ENCODE results near the gene ZNF79.

Gene ZNF79

DNA sequence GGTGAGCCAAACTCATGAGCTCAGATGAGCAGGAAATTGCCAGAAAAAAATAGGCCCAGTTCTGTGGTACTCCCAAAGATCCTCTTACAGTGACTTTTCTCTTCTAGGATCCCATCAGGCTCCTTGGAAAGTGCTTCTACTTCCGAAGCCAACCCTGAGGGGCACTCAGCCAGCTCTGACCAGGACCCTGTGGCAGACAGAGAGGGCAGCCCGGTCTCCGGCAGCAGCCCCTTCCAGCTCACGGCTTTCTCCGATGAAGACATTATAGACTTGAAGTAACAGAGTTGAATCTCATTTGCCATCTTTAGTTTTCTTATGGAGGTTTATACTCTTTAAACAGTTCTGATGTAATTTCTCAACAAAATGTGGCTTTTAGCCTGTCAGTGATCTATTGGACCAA lies 31.2 kb upstream of the ZNF79 start:
- H3K9me3 Mint-ChIP-seq: no peaks in the 10 kb centered on the region
- H3K36me3 Mint-ChIP-seq: no peaks in the 10 kb centered on the region
- DNase-seq (no peak), ATAC-seq (replicated peaks) (no peak)
- H3K4me3 Mint-ChIP-seq: no peak overlapping the region
- peaks cover 9 to 38% of the 10 kb centered on the region in 2 donors for H3K27me3 Mint-ChIP-seq
- peaks cover 12 to 21% of the 10 kb centered on the region in 2 donors for H3K4me1 Mint-ChIP-seq
- no peak overlapping the region for H3K27ac Mint-ChIP-seq

DNA sequence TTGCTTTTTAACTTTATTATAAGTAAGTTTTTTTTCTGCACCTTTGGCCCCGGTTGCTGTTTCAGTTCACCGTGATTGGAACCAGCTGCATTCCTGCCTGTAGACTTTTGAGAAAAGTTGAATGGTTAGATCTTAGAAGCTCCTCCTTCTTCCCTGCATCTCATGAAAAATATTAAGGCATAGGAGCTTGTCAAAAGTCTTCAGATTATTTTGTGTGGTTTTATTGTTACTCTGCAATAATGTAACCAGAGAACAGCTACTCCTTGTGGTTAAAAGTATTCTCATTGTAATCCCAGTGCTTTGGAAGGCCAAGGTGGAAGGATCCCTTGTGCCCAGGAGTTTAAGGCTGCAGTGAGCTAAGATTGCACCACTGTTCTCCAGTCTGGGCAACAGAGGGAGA lies 30.5 kb upstream of the ZNF79 start:
- Mint-ChIP-seq H3K4me1 (peaks cover 15 to 21% of the 10 kb centered on the region in 2 donors), H3K27me3 (peaks cover 12 to 38% of the 10 kb centered on the region in 2 donors)
- DNase-seq: no peak

DNA sequence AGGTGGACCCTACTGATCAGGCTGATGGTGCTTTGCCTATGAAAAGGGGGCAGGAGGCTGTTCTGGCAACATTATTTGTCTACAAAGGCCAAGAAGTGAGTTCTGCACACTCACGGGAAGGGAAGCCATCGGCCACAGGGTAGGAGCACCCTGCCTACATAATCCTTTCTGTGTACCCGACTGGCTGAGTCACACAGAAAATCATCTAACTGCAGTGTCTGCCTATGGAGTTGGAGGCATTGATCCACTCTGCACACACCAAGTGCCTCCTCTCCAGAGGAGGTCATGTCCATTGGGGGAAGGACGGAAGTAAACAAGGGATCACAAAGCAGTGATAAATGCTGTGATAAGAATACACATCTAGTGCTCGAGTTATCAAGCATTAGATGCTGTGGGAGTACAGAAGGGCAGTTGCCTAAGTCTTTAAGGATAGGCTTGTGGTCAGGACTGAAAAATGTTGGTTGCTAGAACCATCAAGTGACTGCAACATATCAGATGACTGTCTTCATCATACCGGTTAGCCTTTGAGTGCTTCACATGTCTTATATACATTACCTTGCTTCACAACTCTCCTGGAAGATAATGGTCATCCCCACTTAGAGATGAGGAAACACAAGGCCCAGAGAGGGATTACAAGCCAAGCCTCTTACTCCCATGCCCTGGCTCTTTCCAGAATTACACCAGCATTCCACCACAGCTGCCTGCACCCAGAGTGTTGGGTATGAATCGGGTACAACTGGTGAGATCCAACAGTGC lies 28.5 kb upstream of the ZNF79 start:
- peak overlapping the region; percentile 15 for H3K27ac Mint-ChIP-seq
- peaks cover 12 to 18% of the 10 kb centered on the region in 2 donors for H3K4me1 Mint-ChIP-seq
- no peak for DNase-seq
- peaks cover 3 to 27% of the 10 kb centered on the region in 2 donors for H3K27me3 Mint-ChIP-seq
- H3K4me3 Mint-ChIP-seq: peak overlapping the region; percentile 79 to 88
- peaks cover 2 to 3% of the 10 kb centered on the region in 2 donors for H3K36me3 Mint-ChIP-seq
- H3K9me3 Mint-ChIP-seq: no peaks in the 10 kb centered on the region
- ATAC-seq (replicated peaks): no peak

More for the DNA sequence above, 30.5 kb upstream of the ZNF79 start:
- ATAC-seq (replicated peaks): no peak
- no peaks in the 10 kb centered on the region for H3K9me3 Mint-ChIP-seq
- H3K27ac Mint-ChIP-seq: no peak overlapping the region
- H3K4me3 Mint-ChIP-seq: no peak overlapping the region
- H3K36me3 Mint-ChIP-seq: no peaks in the 10 kb centered on the region

- H3K9me3 Mint-ChIP-seq: no peaks in the 10 kb centered on the region
- H3K4me1 Mint-ChIP-seq: peaks cover 12 to 18% of the 10 kb centered on the region in 2 donors
- H3K27me3 Mint-ChIP-seq: peaks cover 3 to 26% of the 10 kb centered on the region in 2 donors
- no peak for ATAC-seq (replicated peaks)
- peak overlapping the region; percentile 79 to 88 for H3K4me3 Mint-ChIP-seq
- peak overlapping the region; percentile 15 for H3K27ac Mint-ChIP-seq
- H3K36me3 Mint-ChIP-seq: peaks cover 2 to 3% of the 10 kb centered on the region in 2 donors
- DNase-seq: no peak
Measured at GRCh38 chr9:127396253-127396807, 27.9 kb upstream of the ZNF79 start.

- H3K4me3 Mint-ChIP-seq: peak within 1 kb of the TSS; percentile 85 to 88
- H3K4me1 Mint-ChIP-seq: peaks cover 12 to 18% of the 10 kb centered on the region in 2 donors
- ATAC-seq (replicated peaks) (peak; percentile 95 to 96), DNase-seq (peak; percentile 99)
- H3K9me3 Mint-ChIP-seq: no peaks in the 10 kb centered on the region
- H3K36me3 Mint-ChIP-seq: peaks cover 3 to 4% of the 10 kb centered on the region in 2 donors
- peak within 1 kb of the TSS; percentile 76 for H3K27ac Mint-ChIP-seq
- peaks cover 3 to 22% of the 10 kb centered on the region in 2 donors for H3K27me3 Mint-ChIP-seq
Measured at GRCh38 chr9:127396808-127397645, 27.2 kb upstream of the ZNF79 start, which contains the start of gene SLC2A8. SLC2A8 (plus strand) TSS chr9:127397169; CDS start chr9:127397231, 62 bp downstream.

GRCh38 chr9:127397646-127398274 lies 26.4 kb upstream of the ZNF79 start:
- peak overlapping the region; percentile 76 for H3K27ac Mint-ChIP-seq
- no peaks in the 10 kb centered on the region for H3K9me3 Mint-ChIP-seq
- H3K4me3 Mint-ChIP-seq: peak overlapping the region; percentile 85 to 88
- ATAC-seq (replicated peaks) (no peak), DNase-seq (peak; percentile 24)
- H3K27me3 Mint-ChIP-seq: peaks cover 3 to 14% of the 10 kb centered on the region in 2 donors
- peaks cover 6% of the 10 kb centered on the region in 2 donors for H3K36me3 Mint-ChIP-seq
- H3K4me1 Mint-ChIP-seq: peaks cover 12 to 18% of the 10 kb centered on the region in 2 donors

DNA sequence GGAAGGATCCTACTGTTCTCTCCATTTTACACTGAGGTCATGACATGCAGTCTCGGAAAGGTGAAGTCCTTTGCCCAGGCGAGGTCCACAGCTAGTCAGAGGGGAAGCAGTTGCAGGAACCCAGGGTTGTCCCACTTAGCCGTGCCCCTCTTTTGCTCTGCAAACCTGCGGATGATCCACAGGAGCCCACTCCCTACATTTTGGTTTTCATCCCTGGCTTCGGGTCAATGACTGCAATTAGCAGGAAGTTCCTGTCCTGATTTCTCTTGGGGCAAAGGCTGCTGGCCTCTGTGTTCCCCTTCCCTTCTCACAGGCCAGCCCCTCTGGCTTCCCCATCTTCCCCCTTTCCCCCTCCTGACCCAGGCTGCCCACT lies 25.9 kb upstream of the ZNF79 start:
- Mint-ChIP-seq H3K4me3 (peak overlapping the region; percentile 85 to 88), H3K4me1 (peaks cover 12 to 18% of the 10 kb centered on the region in 2 donors), H3K27ac (peak overlapping the region; percentile 76), H3K36me3 (peaks cover 6% of the 10 kb centered on the region in 2 donors), H3K27me3 (peaks cover 3 to 9% of the 10 kb centered on the region in 2 donors), H3K9me3 (no peaks in the 10 kb centered on the region)
- DNase-seq: no peak
- ATAC-seq (replicated peaks): no peak

DNA sequence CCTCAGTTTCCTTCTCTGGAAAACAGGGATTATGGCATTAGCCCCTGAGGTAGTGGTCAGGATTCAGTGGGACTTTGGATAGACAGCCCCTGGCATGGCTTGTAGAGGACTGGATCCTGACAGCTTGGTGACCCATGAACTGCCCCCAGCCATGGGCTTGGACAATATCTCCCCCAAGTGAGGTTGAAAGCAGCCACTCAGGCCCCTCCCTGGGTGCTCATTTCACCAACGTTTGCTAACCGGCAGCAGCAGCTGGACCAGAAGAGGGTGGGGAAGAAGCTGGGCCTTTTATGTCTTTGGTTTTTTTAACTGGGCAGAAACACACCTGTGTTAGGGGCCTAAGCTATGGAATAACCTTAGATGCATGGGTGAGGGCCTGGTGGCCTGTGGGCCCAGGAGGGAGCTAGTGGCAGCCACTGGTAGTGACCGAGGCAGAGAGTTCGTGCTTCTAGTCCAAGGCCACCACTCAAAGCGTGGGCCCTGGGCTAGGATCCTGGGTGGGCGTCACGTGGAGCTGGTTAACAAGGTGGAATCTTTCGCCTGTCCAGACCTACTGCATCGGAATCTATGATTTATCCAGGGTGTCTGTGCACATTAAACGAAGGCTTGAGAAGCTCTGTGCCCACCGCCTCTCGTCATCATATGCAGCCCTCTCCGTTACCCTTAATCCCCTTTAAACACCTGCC lies 25.3 kb upstream of the ZNF79 start:
- Mint-ChIP-seq H3K4me3 (peak overlapping the region; percentile 85 to 88), H3K9me3 (no peaks in the 10 kb centered on the region), H3K36me3 (peaks cover 6% of the 10 kb centered on the region in 2 donors), H3K27me3 (peaks cover 3 to 8% of the 10 kb centered on the region in 2 donors), H3K27ac (no peak overlapping the region), H3K4me1 (peaks cover 12 to 18% of the 10 kb centered on the region in 2 donors)
- no peak for ATAC-seq (replicated peaks)
- no peak for DNase-seq

- no peak for DNase-seq
- no peak for ATAC-seq (replicated peaks)
- H3K36me3 Mint-ChIP-seq: peaks cover 6% of the 10 kb centered on the region in 2 donors
- no peaks in the 10 kb centered on the region for H3K9me3 Mint-ChIP-seq
- no peak overlapping the region for H3K27ac Mint-ChIP-seq
- H3K4me3 Mint-ChIP-seq: no peak overlapping the region
- peaks cover 3 to 8% of the 10 kb centered on the region in 2 donors for H3K27me3 Mint-ChIP-seq
- peaks cover 12 to 18% of the 10 kb centered on the region in 2 donors for H3K4me1 Mint-ChIP-seq
Measured at GRCh38 chr9:127399736-127400269, 24.4 kb upstream of the ZNF79 start.

GRCh38 chr9:127402401-127403090 lies 21.6 kb upstream of the ZNF79 start:
- DNase-seq: no peak
- no peak overlapping the region for H3K27ac Mint-ChIP-seq
- peaks cover 14 to 17% of the 10 kb centered on the region in 2 donors for H3K36me3 Mint-ChIP-seq
- peaks cover 3 to 8% of the 10 kb centered on the region in 2 donors for H3K27me3 Mint-ChIP-seq
- no peak overlapping the region for H3K4me3 Mint-ChIP-seq
- peaks cover 8 to 11% of the 10 kb centered on the region in 2 donors for H3K4me1 Mint-ChIP-seq
- no peaks in the 10 kb centered on the region for H3K9me3 Mint-ChIP-seq
- ATAC-seq (replicated peaks): no peak

DNA sequence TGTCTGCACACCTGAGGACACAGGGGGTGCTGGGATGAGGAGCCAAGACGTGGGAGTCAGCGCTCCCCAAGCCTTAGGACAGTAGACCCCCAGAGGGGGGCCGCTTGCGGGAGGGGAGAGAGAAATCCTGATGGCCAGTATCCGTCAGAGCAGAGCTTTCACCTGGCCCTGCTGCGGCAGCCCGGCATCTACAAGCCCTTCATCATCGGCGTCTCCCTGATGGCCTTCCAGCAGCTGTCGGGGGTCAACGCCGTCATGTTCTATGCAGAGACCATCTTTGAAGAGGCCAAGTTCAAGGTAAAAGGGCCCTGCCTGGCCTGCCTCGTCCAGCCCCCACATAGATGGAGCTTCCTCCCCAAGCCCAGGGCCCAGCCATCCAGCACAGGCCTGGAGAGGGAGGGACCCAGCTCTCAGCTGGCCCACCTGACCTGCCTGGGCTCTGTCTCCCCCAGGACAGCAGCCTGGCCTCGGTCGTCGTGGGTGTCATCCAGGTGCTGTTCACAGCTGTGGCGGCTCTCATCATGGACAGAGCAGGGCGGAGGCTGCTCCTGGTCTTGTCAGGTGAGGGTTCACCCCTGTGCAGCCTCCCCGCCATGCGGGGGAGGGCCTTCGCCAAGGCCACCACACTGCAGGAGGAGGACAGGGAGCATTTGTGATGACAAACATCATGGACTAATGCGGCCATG lies 20.5 kb upstream of the ZNF79 start:
- peaks cover 0 to 2% of the 10 kb centered on the region in 2 donors for H3K4me1 Mint-ChIP-seq
- no peak overlapping the region for H3K4me3 Mint-ChIP-seq
- no peak overlapping the region for H3K27ac Mint-ChIP-seq
- peaks cover 0 to under 1% of the 10 kb centered on the region in 2 donors for H3K27me3 Mint-ChIP-seq
- no peaks in the 10 kb centered on the region for H3K9me3 Mint-ChIP-seq
- no peak for ATAC-seq (replicated peaks)
- DNase-seq: no peak
- peaks cover 14 to 17% of the 10 kb centered on the region in 2 donors for H3K36me3 Mint-ChIP-seq

DNA sequence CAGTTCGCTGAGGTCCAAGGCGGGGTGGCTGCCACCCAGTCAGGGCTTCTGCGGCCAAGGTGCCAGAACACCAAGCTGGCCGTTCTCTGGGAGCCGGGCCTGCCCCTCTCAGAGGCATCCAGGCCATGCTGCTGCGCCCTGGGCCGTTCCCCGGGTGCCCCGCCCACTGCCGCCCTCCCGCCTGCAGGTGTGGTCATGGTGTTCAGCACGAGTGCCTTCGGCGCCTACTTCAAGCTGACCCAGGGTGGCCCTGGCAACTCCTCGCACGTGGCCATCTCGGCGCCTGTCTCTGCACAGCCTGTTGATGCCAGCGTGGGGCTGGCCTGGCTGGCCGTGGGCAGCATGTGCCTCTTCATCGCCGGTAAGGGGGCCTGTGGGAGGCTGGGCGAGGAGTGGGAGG lies 19.6 kb upstream of the ZNF79 start:
- DNase-seq (no peak), ATAC-seq (replicated peaks) (no peak)
- peaks cover 14 to 17% of the 10 kb centered on the region in 2 donors for H3K36me3 Mint-ChIP-seq
- no peak overlapping the region for H3K27ac Mint-ChIP-seq
- H3K4me1 Mint-ChIP-seq: no peaks in the 10 kb centered on the region
- H3K9me3 Mint-ChIP-seq: no peaks in the 10 kb centered on the region
- H3K27me3 Mint-ChIP-seq: no peaks in the 10 kb centered on the region
- H3K4me3 Mint-ChIP-seq: no peak overlapping the region
